Adrenal gland (tissue), 12 donors: Measurements from ENCODE around the gene CD59. TPM values are rescaled to one million over a fixed set of nuclear protein-coding genes. Genes with fewer than 3 reads are reported as not detected.

Experiments
- DNase-seq, 7 donors: peaks; one replicate each; pipeline ENCODE4 v3.0.0-alpha.2; 2019 to 2020
- H3K27ac ChIP-seq, 5 donors: fragments of 200-600 bp; sonication (generic) in 4 of 5; 1 replicate in 3 of 5; 2 replicates in 2 of 5; pipeline versions ENCODE4 v1.5.1 to v1.8.0; 2016 to 2020; ENCODE audit warnings: mild to moderate bottlenecking in 1 of 5
- H3K27me3 ChIP-seq: fragments of 200-600 bp; 2 replicates; pipeline ENCODE4 v1.8.0; 2021
- H3K36me3 ChIP-seq, 2 donors: fragments of 200-600 bp; replicated peaks in 1 of 2; 1 replicate in 1 of 2; 2 replicates in 1 of 2; pipeline versions ENCODE4 v1.5.1 to v1.8.0; 2018 to 2022
- H3K4me1 ChIP-seq, 2 donors: fragments of 200-600 bp; replicated peaks in 1 of 2; 1 replicate in 1 of 2; 2 replicates in 1 of 2; pipeline versions ENCODE4 v1.5.1 to v1.8.0; 2018 to 2021
- H3K4me3 ChIP-seq, 4 donors: fragments of 200-600 bp; sonication (generic) in 3 of 4; one replicate each; pipeline ENCODE4 v1.5.1; 2016 to 2018
- H3K9me3 ChIP-seq, 3 donors: fragments of 200-600 bp; sonication (generic) in 1 of 3; replicated peaks in 1 of 3; 1 replicate in 2 of 3; 2 replicates in 1 of 3; pipeline versions ENCODE4 v1.5.1 to v1.8.0; 2016 to 2021
- CTCF ChIP-seq, 6 experiments: fragments of 450-650 bp in 4 of 6; fragments of 200-600 bp in 2 of 6; sonication (generic) in 1 of 6; IDR thresholded peaks; 1 replicate in 5 of 6; 2 replicates in 1 of 6; pipeline versions ENCODE4 v1.5.1 to v1.8.0; 2016 to 2021; ENCODE audit warnings: antibody characterized with exemption in 6 of 6, mild to moderate bottlenecking in 2 of 6, moderate library complexity in 1 of 6
- POLR2A ChIP-seq, 2 donors: fragments of 450-650 bp; IDR thresholded peaks; one replicate each; pipeline ENCODE4 v1.6.1; 2017; ENCODE audit warnings: antibody characterized with exemption in 2 of 2, mild to moderate bottlenecking in 2 of 2, moderate library complexity in 1 of 2
- WGBS, 4 donors: extraction: QIAGEN DNeasy Blood & Tissue Kit in 2 of 4; methylation state at CpG; one replicate each; pipeline versions ENCODE4 v1.1.5 to v1.1.7; 2013 to 2017; 5-methylcytosine and 5-hydroxymethylcytosine counted together
- intact Hi-C, 2 donors: fragments of 100-400 bp; cut with DNase I; formaldehyde crosslinking; loops; one replicate each; pipeline versions ENCODE4 v1.14.1 to v1.15.0; 2022 to 2023
- polyA plus RNA-seq, 3 donors: library from polyadenylated mRNA; stranded (reverse); fragments of 200-250 nt in 2 of 3; fragments of 350-450 nt in 1 of 3; fragmentation: Illumina TruSeq in 1 of 3; extraction: RNeasy Lipid Tissue Mini Kit (QIAGEN cat#74804) in 1 of 3; gene quantifications; one replicate each; pipeline ENCODE4 v1.2.3, GENCODE V29; 2013 to 2014
- total RNA-seq, 9 donors: library from RNA; depleted of rRNA in 4 of 9; stranded (reverse); fragments of >200 nt in 4 of 9; fragments of 120-200 nt in 1 of 9; fragmentation: NEBNext Ultra II Directional in 1 of 9; extraction: Animal tissue kit (Norgen Biotek cat#: 25700) in 1 of 9; gene quantifications; one replicate each; pipeline versions ENCODE4 v1.1.0 to v1.2.4, GENCODE V29; 2013 to 2023
- donor health status: healthy with polysubstance abuse.
- donor health status: Bipolar disorder and iron deficiency.
- donor health status: DM: yes; HTN: yes; CAD: no.
- donor health status: DM: no; HTN: no; CAD: no.
- donor health status: DM: no; HTN: no; CAD: no.
- donor health status: DM: yes; HTN: yes; CAD: no.

CD59 gene
- total and polyA plus RNA-seq, 12 donors: 59.5 to 562 (median 405) TPM

DNA sequence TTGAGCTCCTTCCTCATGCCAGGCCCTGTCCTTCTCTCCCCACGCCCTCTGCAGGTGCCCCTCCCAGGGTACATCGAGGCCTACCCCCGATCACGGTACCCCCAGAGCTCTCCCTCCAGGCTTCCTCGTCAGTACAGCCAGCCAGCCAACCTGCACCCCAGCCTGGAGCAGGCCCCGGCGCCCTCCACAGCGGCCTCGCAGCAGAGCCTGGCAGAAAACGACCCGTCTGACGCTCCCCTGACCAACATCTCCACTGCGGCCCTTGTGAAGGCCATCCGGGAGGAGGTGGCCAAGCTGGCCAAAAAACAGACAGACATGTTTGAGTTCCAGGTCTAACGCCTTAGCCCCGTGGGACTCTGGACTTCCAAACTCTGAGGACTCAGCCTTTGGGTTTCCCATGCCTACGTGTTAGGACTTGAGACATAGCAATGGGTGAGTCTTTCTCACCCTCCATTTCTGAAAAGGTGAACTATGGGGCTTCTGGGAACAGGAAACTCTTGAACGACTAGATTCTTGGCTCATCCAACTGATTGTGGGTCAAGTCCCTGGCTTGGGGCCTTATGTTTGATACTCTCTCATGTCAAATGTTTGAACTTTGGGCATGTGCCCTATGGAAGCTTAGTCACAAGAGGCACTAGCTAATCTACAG, 68.3 kb downstream of the CD59 start:
- H3K4me3 ChIP-seq: no peak overlapping the region
- no peak for DNase-seq
- H3K4me1 ChIP-seq: no peaks in the 10 kb centered on the region
- H3K27me3 ChIP-seq: no peaks in the 10 kb centered on the region
- no peaks in the 10 kb centered on the region for H3K9me3 ChIP-seq
- 91 to 95% (median 92%) methylated on average over 13 to 18 of the region's 18 CpGs for WGBS, 4 donors
- no peak overlapping the region for H3K27ac ChIP-seq
- H3K36me3 ChIP-seq: no peaks in the 10 kb centered on the region
- TF ChIP-seq CTCF (IDR thresholded peaks at IDR 0.05) (no peak), POLR2A (IDR thresholded peaks at IDR 0.05) (no peak)
- intact Hi-C loops: no loop called here

DNA sequence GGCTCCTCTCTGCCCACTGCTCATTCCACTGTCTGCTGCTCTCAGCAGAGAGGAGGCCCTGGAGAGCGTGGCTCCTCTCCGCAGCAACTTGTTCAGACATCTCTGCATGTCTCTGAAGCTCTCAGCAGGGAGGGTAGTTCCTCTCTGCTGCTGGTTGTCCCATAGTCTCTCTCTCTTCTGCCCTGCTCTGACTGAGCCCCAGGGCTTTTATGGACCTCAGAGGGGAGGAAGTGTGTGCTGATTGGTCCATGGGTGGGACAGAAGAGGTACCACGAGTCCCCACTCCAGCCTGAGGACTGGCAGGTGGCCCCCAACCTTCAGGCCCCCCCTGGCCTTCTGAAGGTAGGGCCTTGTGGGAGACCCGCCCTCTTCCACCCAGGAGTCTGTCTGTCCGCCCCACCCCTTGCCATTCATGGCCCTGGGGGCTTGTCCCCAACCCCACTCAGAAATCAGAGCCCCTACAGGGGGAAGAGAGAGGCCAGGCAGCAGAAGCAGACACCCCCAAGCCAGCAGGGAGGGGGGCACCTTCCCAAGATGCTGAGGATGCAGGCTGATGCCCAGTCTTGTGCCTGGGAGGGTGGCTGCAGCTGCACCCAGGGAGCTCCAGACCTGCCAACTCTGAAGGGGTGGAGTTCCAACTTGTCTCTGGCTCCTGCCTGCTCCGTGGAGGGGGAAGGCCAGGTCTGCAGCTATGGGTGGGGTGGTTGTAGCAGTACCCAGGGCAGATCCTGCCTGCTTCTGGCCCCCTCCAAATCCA, 70.7 kb downstream of the CD59 start:
- H3K36me3 ChIP-seq: no peaks in the 10 kb centered on the region
- 88 to 100% (median 90%) methylated on average over 2 to 6 of the region's 6 CpGs for WGBS, 4 donors
- H3K27ac ChIP-seq: no peak overlapping the region
- no peak for TF ChIP-seq POLR2A (IDR thresholded peaks at IDR 0.05)
- TF ChIP-seq CTCF (IDR thresholded peaks at IDR 0.05): no peak
- no peaks in the 10 kb centered on the region for H3K9me3 ChIP-seq
- H3K27me3 ChIP-seq: no peaks in the 10 kb centered on the region
- no peak overlapping the region for H3K4me3 ChIP-seq
- no peak for DNase-seq
- intact Hi-C loops: no loop called here
- no peaks in the 10 kb centered on the region for H3K4me1 ChIP-seq

- intact Hi-C loops: no loop called here
- Histone ChIP-seq H3K36me3 (no peaks in the 10 kb centered on the region), H3K4me3 (no peak overlapping the region), H3K27ac (no peak overlapping the region), H3K4me1 (no peaks in the 10 kb centered on the region), H3K27me3 (no peaks in the 10 kb centered on the region), H3K9me3 (no peaks in the 10 kb centered on the region)
- TF ChIP-seq CTCF (IDR thresholded peaks at IDR 0.05) (no peak), POLR2A (IDR thresholded peaks at IDR 0.05) (no peak)
- WGBS, 4 donors: 78 to 94% (median 87%) methylated on average over 4 of the region's 4 CpGs
- no peak for DNase-seq
These were observed 71.4 kb downstream of the CD59 start for GRCh38 chr11:33664827-33665226.

DNA sequence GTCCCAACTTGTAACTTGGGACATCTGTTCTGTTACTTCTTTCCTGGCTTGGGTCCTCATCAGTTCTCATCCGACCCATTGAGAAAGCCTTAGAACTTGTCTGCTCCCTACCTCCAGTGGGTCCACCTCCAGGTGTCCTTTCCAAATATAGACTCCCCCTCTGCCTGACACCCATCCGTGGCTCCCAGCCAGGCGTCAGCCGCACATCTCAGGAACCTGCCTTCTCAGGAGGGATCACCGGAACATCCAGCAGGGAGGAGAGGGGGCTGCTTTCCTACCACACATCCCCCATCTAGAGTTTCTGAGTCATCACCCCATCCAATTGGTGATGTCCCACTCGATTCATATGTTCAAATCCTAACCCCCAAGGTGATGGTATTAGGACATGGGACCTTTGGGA, 72.1 kb downstream of the CD59 start:
- TF ChIP-seq CTCF (IDR thresholded peaks at IDR 0.05) (no peak), POLR2A (IDR thresholded peaks at IDR 0.05) (no peak)
- Histone ChIP-seq H3K4me3 (no peak overlapping the region), H3K27me3 (no peaks in the 10 kb centered on the region), H3K4me1 (no peaks in the 10 kb centered on the region), H3K27ac (no peak overlapping the region), H3K36me3 (no peaks in the 10 kb centered on the region), H3K9me3 (no peaks in the 10 kb centered on the region)
- intact Hi-C loops: no loop called here
- 82 to 95% (median 90%) methylated on average over 2 to 6 of the region's 6 CpGs for WGBS, 4 donors
- no peak for DNase-seq
